DMS 273 (cell line): Measurements from ENCODE around the gene CACNG5.
A peak's percentile ranks its signal among the peaks of the same experiment; 100 is the strongest.

ENCODE experiments used
- DNase-seq: peaks from one replicate; lab custom pipeline; 2025; ENCODE audit not compliant: unreplicated experiment; lab: John Stamatoyannopoulos, UW

The CACNG5 gene

DNA sequence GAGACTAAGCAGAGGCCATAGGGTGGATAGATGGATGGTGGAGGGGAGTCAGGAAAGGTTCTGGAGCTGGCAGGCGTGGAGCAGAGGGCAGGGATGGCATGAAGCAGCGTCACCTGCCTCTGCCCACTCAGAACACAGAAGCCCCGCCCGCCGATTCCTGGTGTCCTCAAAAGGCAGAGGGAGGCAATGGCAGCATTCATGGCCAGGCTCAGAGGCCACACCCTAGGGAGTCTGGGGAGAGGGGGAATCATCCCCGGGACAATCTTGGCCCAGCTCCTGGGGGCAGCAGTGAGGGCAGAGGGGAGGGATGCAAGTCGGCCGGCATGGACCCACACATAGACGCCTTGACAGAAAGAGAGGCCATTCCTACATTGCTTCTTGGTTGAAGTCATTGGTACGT is 68.9 kb downstream of the CACNG5 start:
- no peak for DNase-seq

DNA sequence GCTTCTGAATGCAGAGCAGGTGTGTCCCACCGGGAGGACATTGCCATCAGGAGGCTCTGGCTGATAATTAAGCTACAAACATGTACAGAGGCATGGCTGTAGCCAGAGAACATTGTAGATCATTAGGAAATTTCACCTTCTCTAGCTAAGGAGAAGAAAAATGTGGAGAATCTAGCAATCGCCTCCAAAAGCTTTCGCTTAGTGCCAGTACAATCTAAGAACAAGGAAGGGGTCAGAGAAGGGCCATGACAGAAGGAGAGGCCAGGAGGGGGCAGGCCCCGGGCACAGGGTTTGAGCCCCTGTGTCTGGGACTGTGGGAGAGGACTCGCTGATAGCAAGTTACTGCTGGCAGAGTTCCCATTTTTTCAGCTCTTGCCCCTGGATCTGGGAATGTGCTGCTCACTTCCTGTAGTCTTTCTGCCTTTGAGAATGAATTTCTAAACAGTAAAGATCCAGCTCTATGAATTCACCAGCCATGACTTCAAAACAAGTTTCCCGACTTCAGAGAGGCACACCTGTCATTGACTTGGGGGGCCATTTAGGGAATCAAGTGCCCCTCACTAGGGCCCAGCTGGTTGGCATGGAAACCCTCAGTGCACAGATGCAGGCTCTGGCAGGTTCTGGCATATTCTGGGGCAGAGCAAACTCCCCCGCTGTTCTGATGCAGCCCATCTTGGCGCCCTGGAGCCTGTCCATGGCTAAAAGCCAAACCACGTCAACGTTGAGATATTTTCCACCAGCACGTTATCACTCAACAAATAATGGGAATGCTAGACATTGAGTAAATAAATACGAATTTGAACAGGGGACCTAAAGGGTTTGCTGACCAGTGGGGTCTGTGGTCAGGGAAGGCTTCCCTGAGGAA is 70.1 kb downstream of the CACNG5 start:
- DNase-seq: peak; percentile 89

GRCh38 chr17:66906321-66907278 is 71.7 kb downstream of the CACNG5 start:
- peak; percentile 95 for DNase-seq

DNA sequence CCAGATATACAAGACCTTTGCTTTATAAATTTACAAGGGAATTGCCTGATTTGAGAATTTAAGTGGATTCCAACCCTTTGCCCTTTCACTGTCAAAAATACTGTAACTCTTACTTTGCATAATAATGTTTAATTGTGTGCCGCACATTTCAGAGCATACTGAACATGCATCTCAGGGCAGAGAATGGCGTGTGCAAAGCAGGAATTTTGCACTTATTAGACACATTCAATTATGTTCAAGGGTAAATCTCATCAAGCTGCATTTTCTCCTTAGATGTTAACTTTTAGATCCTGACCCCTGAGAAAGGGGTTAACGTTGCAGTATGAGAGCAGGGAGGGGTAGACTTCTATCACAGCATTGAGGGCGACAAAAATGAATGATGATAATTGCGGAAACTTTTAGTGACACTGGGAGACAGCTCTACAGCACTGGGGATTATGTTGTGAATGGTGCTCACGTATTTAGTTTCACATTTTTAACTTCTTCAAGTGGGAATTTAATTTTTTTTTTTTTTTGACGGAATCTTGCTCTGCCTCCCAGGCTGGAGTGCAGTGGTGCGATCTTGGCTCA is 75.0 kb downstream of the CACNG5 start:
- no peak for DNase-seq

DNA sequence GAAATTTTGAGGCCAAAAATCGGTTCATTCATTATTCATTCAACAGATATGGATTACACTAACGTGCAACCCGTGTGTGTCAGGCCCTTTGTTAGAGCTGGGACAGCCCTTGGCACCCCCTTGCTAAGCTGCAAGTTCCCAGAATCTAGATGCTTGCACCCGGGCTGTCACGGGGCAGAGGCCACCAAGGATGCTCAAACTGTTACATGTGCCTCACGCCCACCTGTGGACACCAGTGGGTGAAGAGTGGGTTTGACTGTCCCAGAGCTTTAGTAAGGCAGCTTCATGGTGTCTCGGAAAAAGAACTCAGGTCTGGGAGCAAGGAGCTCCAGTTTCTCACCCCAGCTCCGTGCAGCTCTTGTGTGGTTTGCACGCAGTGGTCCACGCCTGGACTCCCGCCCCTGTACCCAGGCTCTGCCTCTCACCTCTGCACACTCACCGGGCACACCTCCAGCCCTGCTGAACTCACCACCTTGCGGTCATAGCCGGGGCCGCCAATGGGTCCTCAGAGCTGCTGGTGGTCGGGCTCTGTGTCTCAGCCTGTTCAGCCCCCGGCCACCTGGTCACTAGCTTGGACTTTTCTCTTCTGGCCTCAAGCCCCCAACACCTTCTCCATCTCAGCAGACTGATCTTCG is 75.9 kb downstream of the CACNG5 start:
- no peak for DNase-seq

DNA sequence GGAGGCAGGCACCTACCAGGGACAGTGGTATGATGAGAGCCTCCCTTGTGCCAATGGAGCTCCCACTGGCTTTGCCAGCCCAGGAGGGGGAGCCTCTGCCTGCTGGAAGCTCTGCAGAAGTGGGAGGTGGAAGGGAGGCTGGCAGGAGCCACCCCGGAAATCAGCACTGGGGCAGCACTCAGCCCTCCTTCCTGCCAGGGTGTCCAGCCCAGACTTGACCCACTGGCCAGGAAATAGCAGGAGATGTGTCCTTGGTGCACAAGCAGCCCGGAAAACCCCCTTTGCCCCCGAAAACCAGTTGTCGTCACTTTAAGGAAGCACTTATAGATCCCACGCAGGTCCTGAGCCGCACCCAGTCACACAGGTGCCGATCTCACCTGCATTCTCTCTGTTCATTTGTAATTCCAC is 80.3 kb downstream of the CACNG5 start:
- DNase-seq: peak; percentile 67

GRCh38 chr17:66915792-66916191 is 80.9 kb downstream of the CACNG5 start:
- no peak for DNase-seq

GRCh38 chr17:66916946-66917345 is 82.0 kb downstream of the CACNG5 start:
- no peak for DNase-seq

DNA sequence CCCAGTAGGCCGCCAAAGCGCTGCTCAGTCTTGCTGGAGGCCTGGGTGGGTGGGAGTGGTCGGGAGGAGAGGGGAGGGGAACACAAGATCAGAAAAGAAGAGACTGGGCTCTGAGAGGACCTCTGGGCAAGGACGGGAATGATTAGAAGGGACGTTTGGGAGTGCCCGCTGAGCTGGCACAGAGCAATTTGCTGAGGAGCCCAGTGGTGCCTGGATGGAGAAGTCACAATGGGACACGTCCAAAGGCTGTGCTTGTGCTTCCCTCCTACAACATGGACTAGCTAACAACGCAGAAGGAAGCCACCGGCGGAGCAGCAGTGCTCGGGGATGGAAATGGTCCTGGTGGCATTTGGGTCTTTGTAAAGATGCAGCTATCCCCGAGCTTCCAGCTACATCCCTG is 84.0 kb downstream of the CACNG5 start:
- DNase-seq: no peak

GRCh38 chr17:66920435-66920834 is 85.5 kb downstream of the CACNG5 start:
- no peak for DNase-seq

- no peak for DNase-seq
These were observed 86.0 kb downstream of the CACNG5 start for GRCh38 chr17:66920950-66921349.

DNA sequence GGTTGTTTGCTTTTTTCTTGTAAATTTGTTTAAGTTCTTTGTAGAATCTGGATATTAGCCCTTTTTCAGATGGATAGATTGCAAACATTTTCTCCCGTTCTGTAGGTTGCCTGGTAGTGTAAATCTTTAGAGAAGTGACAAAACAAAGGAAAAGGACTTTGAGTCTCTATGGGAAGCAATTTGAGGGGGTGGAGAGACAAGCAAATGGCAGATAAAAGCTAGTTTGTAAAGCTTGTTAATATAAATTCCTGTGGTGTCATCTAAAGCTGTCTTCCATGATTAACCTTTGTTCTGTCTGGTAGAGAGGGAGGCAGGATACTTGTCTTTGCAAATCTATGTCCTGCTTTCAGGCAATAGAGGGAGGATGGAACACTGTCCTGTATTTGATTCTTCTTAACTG is 89.0 kb downstream of the CACNG5 start:
- no peak for DNase-seq

- DNase-seq: no peak
These were observed 91.0 kb downstream of the CACNG5 start for GRCh38 chr17:66925811-66926500.

GRCh38 chr17:66928949-66929348 is 94.0 kb downstream of the CACNG5 start:
- DNase-seq: no peak

DNA sequence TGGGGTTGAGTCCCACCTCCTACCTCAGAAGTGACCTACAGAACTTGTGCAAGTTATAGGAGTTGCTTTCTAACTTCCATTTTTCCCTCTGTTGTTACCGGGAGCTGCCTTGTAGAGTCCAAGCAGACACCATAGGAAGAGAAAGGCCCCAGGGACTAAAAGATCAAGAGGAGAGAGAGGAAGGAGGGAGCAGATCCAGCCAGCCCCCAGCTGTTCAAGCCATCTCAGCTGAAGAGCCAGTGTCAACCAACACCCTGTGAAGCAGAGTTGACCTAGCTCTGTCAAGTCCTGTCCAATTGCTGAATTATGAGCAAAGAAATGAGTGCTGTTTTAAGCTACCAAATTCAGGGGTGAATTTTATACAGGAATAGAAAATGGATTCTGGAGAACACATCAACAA is 94.7 kb downstream of the CACNG5 start:
- DNase-seq: no peak

DNA sequence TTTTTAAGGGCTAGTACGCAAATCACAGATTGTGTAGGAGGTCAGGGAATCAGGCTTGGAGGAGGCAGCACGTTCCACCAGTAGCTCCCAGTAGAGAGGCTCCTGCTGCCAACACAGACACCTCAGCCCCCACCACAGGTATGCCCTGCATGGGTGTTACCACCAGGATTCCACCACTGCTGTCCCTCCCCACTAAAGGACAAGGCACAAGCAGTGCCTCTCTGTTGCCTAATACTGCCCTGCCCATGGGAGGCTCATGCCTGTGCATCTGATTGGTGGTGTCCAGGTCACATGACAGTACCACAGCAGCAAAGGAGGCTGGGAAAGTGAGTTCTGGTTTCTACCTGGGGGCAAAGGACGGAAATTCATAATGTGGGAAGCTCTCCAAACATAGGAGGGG is 96.0 kb downstream of the CACNG5 start:
- peak; percentile 42 for DNase-seq

- DNase-seq: no peak
These were observed 97.4 kb downstream of the CACNG5 start for GRCh38 chr17:66932311-66932710.

DNA sequence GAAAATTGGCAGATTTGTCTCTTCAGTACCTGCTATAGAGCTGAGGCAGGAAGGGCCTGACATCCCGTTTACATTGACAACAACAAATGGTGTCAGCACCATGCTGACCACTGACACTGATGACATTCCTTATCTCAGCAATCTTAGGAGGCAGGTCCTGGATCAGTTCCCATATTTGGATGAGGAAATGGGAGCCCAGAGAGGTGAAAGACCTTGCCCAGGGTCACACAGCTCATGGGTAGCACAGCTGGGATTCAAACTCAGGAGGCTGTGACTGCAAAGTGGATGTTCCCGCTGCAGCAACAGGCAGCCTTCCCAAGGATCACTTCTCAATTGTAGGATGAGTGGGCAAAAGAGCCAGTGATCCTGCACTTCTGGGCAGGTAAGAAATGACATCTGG is 99.1 kb downstream of the CACNG5 start:
- no peak for DNase-seq
